Ovary (tissue), 9 donors: ENCODE results near the gene MYO3B. TPM values are rescaled to one million over a fixed set of nuclear protein-coding genes. Genes with fewer than 3 reads are reported as not detected.

ENCODE experiments used
- DNase-seq, 5 donors: peaks; one replicate each; pipeline ENCODE4 v3.0.0-alpha.2; 2019 to 2020
- H3K27ac ChIP-seq, 2 donors: fragments of 200-600 bp; one replicate each; pipeline versions ENCODE4 v1.5.1 to v1.8.0; 2019 to 2022
- H3K27me3 ChIP-seq: fragments of 200-600 bp; one replicate; pipeline ENCODE4 v1.8.0; 2022
- H3K36me3 ChIP-seq: fragments of 200-600 bp; sonication (generic); one replicate; pipeline ENCODE4 v1.5.1; 2019
- H3K4me1 ChIP-seq: one replicate; pipeline ENCODE4 v1.8.1; 2013; ENCODE audit warnings: mild to moderate bottlenecking, moderate library complexity; ENCODE audit not compliant: insufficient read depth
- H3K4me3 ChIP-seq: fragments of 200-600 bp; sonication (generic); one replicate; pipeline ENCODE4 v1.5.1; 2017
- H3K9me3 ChIP-seq, 2 donors: fragments of 200-600 bp in 1 of 2; sonication (generic) in 1 of 2; one replicate each; pipeline versions ENCODE4 v1.5.1 to v1.8.1; 2013 to 2019; ENCODE audit warnings: mild to moderate bottlenecking in 1 of 2, moderate library complexity in 1 of 2
- CTCF ChIP-seq, 3 donors: fragments of 450-650 bp in 2 of 3; fragments of 200-600 bp in 1 of 3; IDR thresholded peaks; one replicate each; pipeline versions ENCODE4 v1.5.1 to v1.8.0; 2016 to 2022; ENCODE audit warnings: antibody characterized with exemption in 3 of 3, mild to moderate bottlenecking in 1 of 3
- EP300 ChIP-seq: sonication (generic); formaldehyde crosslinking; IDR thresholded peaks from one replicate; pipeline ENCODE4 v1.6.1; 2017; ENCODE audit warnings: antibody characterized with exemption
- POLR2A ChIP-seq: fragments of 450-650 bp; IDR thresholded peaks from one replicate; pipeline ENCODE4 v1.6.1; 2017; ENCODE audit warnings: antibody characterized with exemption, mild to moderate bottlenecking, moderate library complexity
- WGBS, 3 donors: extraction: QIAGEN DNeasy Blood & Tissue Kit in 1 of 3; methylation state at CpG; one replicate each; pipeline versions ENCODE4 v1.1.5 to v1.1.7; 2013 to 2017; 5-methylcytosine and 5-hydroxymethylcytosine counted together
- intact Hi-C, 4 donors: fragments of 100-400 bp; cut with DNase I; formaldehyde crosslinking; loops; one replicate each; pipeline versions ENCODE4 v1.11.0 to v1.15.1; 2022 to 2023
- polyA plus RNA-seq, 2 donors: library from polyadenylated mRNA; stranded (reverse); fragments of 200-250 nt in 1 of 2; fragments of 350-450 nt in 1 of 2; fragmentation: Illumina TruSeq in 1 of 2; extraction: RNeasy Lipid Tissue Mini Kit (QIAGEN cat#74804) in 1 of 2; gene quantifications; one replicate each; pipeline ENCODE4 v1.2.3, GENCODE V29; 2013 to 2014
- total RNA-seq, 7 donors: library from RNA; depleted of rRNA in 2 of 7; stranded (reverse); fragments of >200 nt in 2 of 7; fragmentation: NEBNext Ultra II Directional in 3 of 7; extraction: Animal tissue kit (Norgen Biotek cat#: 25700) in 3 of 7; gene quantifications; one replicate each; pipeline versions ENCODE4 v1.1.0 to v1.2.4, GENCODE V29; 2016 to 2023
- donor health status: DM: no; HTN: no; CAD: no; lungs with moderate emphysema.
- donor health status: DM: no; HTN: no; CAD: no.
- donor health status: Bipolar disorder and iron deficiency.
- donor health status: DM: yes; HTN: yes; CAD: no.
- donor health status: DM: no; HTN: no; CAD: no.
- donor health status: DM: yes; HTN: yes; CAD: no.

Gene MYO3B
- total and polyA plus RNA-seq, 9 donors, result 0.04 to 1.3 (median 0.12) TPM; not detected in 2

DNA sequence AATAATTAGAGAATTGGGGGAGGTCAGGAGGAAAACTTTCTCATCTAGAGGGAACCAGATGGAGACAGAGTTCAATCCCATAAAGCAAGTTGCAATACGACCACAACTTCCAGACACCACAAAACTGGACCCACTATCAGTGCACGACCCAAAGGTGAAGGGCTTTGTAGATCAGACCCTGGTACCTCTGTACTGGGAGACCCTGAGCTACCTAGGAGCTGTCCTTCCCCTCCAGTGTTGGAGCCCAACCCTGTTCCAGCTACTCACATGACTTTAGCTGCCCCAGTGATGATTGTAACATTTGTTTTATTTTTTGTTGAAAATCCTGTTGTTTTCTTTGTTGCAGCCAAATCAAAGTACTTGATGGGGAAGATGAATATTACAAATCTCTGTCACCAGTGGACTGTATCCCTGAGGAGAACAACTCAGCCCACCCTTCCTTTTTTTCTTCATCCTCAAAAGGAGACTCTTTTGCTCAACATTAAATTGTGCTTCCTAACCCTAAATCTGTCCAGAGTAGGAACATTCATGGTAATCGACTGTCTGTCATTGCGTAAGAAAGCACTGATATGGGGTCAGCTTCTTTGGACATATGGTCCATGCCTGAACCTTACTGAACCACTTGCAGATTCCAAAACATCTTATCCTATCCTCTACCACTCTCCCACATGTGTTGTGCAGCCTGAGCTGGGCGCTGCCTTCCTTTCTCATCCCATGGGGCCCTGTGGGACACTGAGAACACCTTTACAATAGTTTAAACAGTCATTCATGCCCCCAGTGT is 474.9 kb downstream of the MYO3B start:
- intact Hi-C loops, result no loop called here
- no peak for TF ChIP-seq CTCF (IDR thresholded peaks at IDR 0.05)
- TF ChIP-seq POLR2A, result no peak
- TF ChIP-seq EP300, result no peak
- Histone ChIP-seq H3K27me3 (no peaks in the 10 kb centered on the region), H3K4me3 (no peak overlapping the region), H3K36me3 (no peaks in the 10 kb centered on the region), H3K27ac (no peak overlapping the region), H3K9me3 (no peaks in the 10 kb centered on the region), H3K4me1 (peaks cover 1% of the 10 kb centered on the region)
- DNase-seq, result no peak
- WGBS, 3 donors, result 84 to 87% (median 86%) methylated on average over 5 of the region's 5 CpGs

DNA sequence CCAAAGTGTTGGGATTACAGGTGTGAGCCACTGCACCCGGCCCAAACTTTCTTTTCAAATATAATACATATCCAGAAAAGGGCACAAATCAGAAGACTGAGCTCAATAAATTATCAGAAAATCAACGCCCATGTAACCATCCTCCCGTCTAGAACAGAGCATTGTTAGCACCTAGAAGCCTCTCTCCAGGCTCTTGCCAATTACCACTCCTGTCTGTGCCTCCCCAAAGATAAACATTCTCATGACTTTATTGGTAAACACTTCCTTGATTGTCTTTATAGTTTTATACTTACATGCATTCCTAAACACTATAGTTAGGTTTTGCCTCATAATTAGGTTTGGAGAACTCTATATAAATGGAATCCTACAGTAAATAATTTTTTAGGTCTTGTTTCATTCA is 478.7 kb downstream of the MYO3B start:
- H3K27ac ChIP-seq, result no peak overlapping the region
- H3K36me3 ChIP-seq, result no peaks in the 10 kb centered on the region
- TF ChIP-seq EP300 (no peak), CTCF (IDR thresholded peaks at IDR 0.05) (no peak), POLR2A (no peak)
- DNase-seq, result no peak
- intact Hi-C loops, result no loop called here
- no peaks in the 10 kb centered on the region for H3K27me3 ChIP-seq
- no peak overlapping the region for H3K4me3 ChIP-seq
- 76 to 86% (median 77%) methylated on average over 3 of the region's 3 CpGs for WGBS, 3 donors
- peaks cover 1% of the 10 kb centered on the region for H3K4me1 ChIP-seq
- no peaks in the 10 kb centered on the region for H3K9me3 ChIP-seq

GRCh38 chr2:170660409-170660808 is 482.5 kb downstream of the MYO3B start:
- no peak for TF ChIP-seq POLR2A
- TF ChIP-seq CTCF (IDR thresholded peaks at IDR 0.05), result no peak
- TF ChIP-seq EP300, result no peak
- 0 to 10% (median 1%) methylated on average over 1 of the region's 1 CpG for WGBS, 3 donors
- no peak overlapping the region for H3K27ac ChIP-seq
- no peaks in the 10 kb centered on the region for H3K9me3 ChIP-seq
- H3K4me1 ChIP-seq, result no peaks in the 10 kb centered on the region
- H3K36me3 ChIP-seq, result no peaks in the 10 kb centered on the region
- DNase-seq, result no peak
- intact Hi-C loops, result no loop called here
- H3K27me3 ChIP-seq, result no peaks in the 10 kb centered on the region
- H3K4me3 ChIP-seq, result no peak overlapping the region

DNA sequence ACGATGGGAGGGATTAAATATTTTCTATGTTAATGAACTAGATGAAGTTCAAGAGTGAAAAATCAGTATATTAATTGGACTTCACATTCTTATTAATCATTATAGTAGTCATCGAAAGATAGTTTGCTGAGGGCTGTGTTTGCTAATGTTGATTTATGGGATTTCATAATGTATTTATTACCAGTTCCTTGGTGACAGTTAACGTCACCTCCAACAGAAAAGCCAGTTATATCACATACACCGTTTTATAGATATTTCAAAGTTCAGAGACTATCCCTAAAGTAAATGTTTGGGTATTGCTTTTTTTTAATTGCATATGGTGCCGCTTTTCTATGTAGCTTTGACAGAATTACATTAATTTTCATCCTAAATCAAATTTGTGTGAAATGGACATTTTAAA is 487.8 kb downstream of the MYO3B start:
- intact Hi-C loops, result no loop called here
- DNase-seq, result no peak
- TF ChIP-seq POLR2A (no peak), EP300 (no peak), CTCF (IDR thresholded peaks at IDR 0.05) (no peak)

More for the DNA sequence above, 487.8 kb downstream of the MYO3B start:
- Histone ChIP-seq H3K9me3 (no peaks in the 10 kb centered on the region), H3K4me1 (no peaks in the 10 kb centered on the region), H3K27me3 (no peaks in the 10 kb centered on the region), H3K27ac (no peak overlapping the region), H3K36me3 (no peaks in the 10 kb centered on the region), H3K4me3 (no peak overlapping the region)
- WGBS, 3 donors, result 72 to 80% (median 79%) methylated on average over 5 of the region's 5 CpGs
